Suprapubic skin (tissue), 3 donors: Measurements from ENCODE around the gene TOP1.

Experiments
- CTCF ChIP-seq, 2 donors: fragments of 200-600 bp in 1 of 2; fragments of 450-650 bp in 1 of 2; sonication (generic) in 1 of 2; IDR thresholded peaks; one replicate each; pipeline ENCODE4 v1.5.1; 2016 to 2019; ENCODE audit warnings: antibody characterized with exemption in 2 of 2, mild to moderate bottlenecking in 1 of 2, moderate library complexity in 1 of 2
- POLR2AphosphoS5 ChIP-seq, 3 donors: sonication (generic); formaldehyde crosslinking; IDR thresholded peaks; one replicate each; pipeline ENCODE4 v1.6.1; 2017; ENCODE audit warnings: antibody characterized with exemption in 3 of 3

DNA sequence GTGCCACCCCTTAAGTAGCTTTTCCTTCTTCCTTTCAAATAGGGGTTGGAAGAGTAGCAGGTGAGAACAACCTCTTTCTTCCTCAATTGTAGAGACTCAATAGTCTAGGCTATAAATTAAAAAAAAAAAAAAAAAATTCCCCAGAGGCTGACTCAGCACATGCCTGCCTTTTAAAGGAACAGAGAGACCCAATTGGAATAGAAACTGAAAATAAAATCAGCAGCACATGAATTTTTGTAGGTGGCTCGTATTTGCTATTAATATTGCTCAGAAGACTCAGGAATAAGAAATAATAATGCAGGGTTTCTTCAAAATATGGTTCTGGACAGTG, 19.3 kb downstream of the TOP1 start:
- TF ChIP-seq CTCF (IDR thresholded peaks at IDR 0.05) (no peak), POLR2AphosphoS5 (IDR thresholded peaks at IDR 0.05) (no peak)
